Karpas-422 (cell line): ENCODE measurements around the gene NDUFA6. TPM values are rescaled to one million over a fixed set of nuclear protein-coding genes. Genes with fewer than 3 reads are reported as not detected.

Experiments
- DNase-seq: peaks from one replicate; pipeline ENCODE4 v3.0.0-alpha.2; 2015
- H2AFZ ChIP-seq: fragments of 200-600 bp; sonication (generic); 2 replicates; pipeline ENCODE4 v1.6.1; 2014; ENCODE audit warnings: antibody characterized with exemption, low read length, mixed read lengths
- H3K27ac ChIP-seq: fragments of 200-600 bp; sonication (generic); 2 replicates; pipeline ENCODE4 v1.5.1; 2014; ENCODE audit warnings: mild to moderate bottlenecking, low read length, moderate library complexity
- H3K27me3 ChIP-seq: fragments of 200-600 bp; sonication (generic); 2 replicates; pipeline ENCODE4 v1.6.1; 2014; ENCODE audit warnings: low read length, mixed read lengths
- H3K36me3 ChIP-seq: fragments of 200-600 bp; sonication (generic); 2 replicates; pipeline ENCODE4 v1.6.1; 2014; ENCODE audit warnings: low read length, mixed read lengths; ENCODE audit not compliant: insufficient read depth
- H3K4me1 ChIP-seq: fragments of 200-600 bp; sonication (generic); 2 replicates; pipeline ENCODE4 v1.6.1; 2014; ENCODE audit warnings: mild to moderate bottlenecking, low read length, mixed read lengths
- H3K4me2 ChIP-seq: fragments of 200-600 bp; sonication (generic); 2 replicates; pipeline ENCODE4 v1.6.1; 2014; ENCODE audit warnings: low read length, low read depth, mild to moderate bottlenecking; ENCODE audit not compliant: poor library complexity, severe bottlenecking
- H3K4me3 ChIP-seq: fragments of 200-600 bp; sonication (generic); 2 replicates; pipeline ENCODE4 v1.5.1; 2014; ENCODE audit warnings: mild to moderate bottlenecking, antibody characterized with exemption, low read length, mixed read lengths
- H3K79me2 ChIP-seq: fragments of 200-600 bp; sonication (generic); 2 replicates; pipeline ENCODE4 v1.6.1; 2014; ENCODE audit warnings: mild to moderate bottlenecking, low read length, mixed read lengths
- H3K9ac ChIP-seq: fragments of 200-600 bp; sonication (generic); 2 replicates; pipeline ENCODE4 v1.6.0; 2014; ENCODE audit warnings: low read length
- H3K9me2 ChIP-seq: fragments of 200-600 bp; sonication (generic), shearing (Covaris generic); replicated peaks from 2 replicates; pipeline ENCODE4 v1.6.0; 2014; ENCODE audit warnings: mild to moderate bottlenecking, low read length, moderate library complexity; ENCODE audit not compliant: insufficient read depth
- H3K9me3 ChIP-seq: fragments of 300-700, 200-600 bp; sonication (generic); 2 replicates; pipeline ENCODE4 v1.6.1; 2014; ENCODE audit warnings: low read length, mixed read lengths
- H4K20me1 ChIP-seq: fragments of 200-600 bp; sonication (generic); 2 replicates; pipeline ENCODE4 v1.6.1; 2014; ENCODE audit warnings: mild to moderate bottlenecking, antibody characterized with exemption, low read length, low read depth; ENCODE audit not compliant: insufficient read depth
- small RNA-seq: library from RNA; depleted of rRNA; stranded (forward); fragments of <200 nt; gene quantifications from one replicate; pipeline ENCODE3, GENCODE V24; 2014
- total RNA-seq: library from RNA; depleted of rRNA; stranded (reverse); fragments of >200 nt; shearing (Covaris generic); gene quantifications from 2 replicates; pipeline ENCODE4 v1.2.3, GENCODE V29; 2014; ENCODE audit warnings: low replicate concordance; rRNA removed

Gene NDUFA6
- total RNA-seq, 1 experiment from 2014 or later: 44.7 TPM

- Histone ChIP-seq H3K9me3 (peaks cover 11% of the 10 kb centered on the region), H4K20me1 (no peaks in the 10 kb centered on the region), H3K4me1 (no peaks in the 10 kb centered on the region), H3K79me2 (no peaks in the 10 kb centered on the region), H3K4me2 (no peak overlapping the region), H3K9me2 (no peaks in the 10 kb centered on the region; the same call in 1 of the 2 replicates), H3K36me3 (no peaks in the 10 kb centered on the region; the same call in 1 of the 2 replicates), H2AFZ (no peak overlapping the region), H3K27me3 (no peaks in the 10 kb centered on the region), H3K27ac (no peak overlapping the region), H3K9ac (no peak overlapping the region), H3K4me3 (no peak overlapping the region)
- no peak for DNase-seq
Measured at GRCh38 chr22:42039271-42039670, 51.3 kb downstream of the NDUFA6 start.

Small RNAs within 50 kb of the gene (small RNA-seq; reads per million reads assigned to genes)
- not detected for gene SNORD13P1

Other genes starting within 250 kb of the NDUFA6 start
- gene SHISA8, start 175.7 kb downstream of the NDUFA6 start, total RNA-seq: 3.2 and 6.5 TPM in 2 replicates
- gene TNFRSF13C, start 164.0 kb downstream of the NDUFA6 start, total RNA-seq: 130 and 141 TPM in 2 replicates
- 83.8 and 108 TPM in 2 replicates for gene CENPM, start 143.6 kb downstream of the NDUFA6 start, total RNA-seq
- not detected in 2 replicates for gene SEPTIN3, start 121.3 kb downstream of the NDUFA6 start, total RNA-seq
- gene WBP2NL, start 92.0 kb downstream of the NDUFA6 start, total RNA-seq: 0.19 and 0.43 TPM in 2 replicates
- 19.3 and 26.1 TPM in 2 replicates for gene NAGA, start 20.0 kb downstream of the NDUFA6 start, total RNA-seq
- not detected in 2 replicates for gene PHETA2, start 16.5 kb downstream of the NDUFA6 start, total RNA-seq
- gene SMDT1, start 11.1 kb downstream of the NDUFA6 start, total RNA-seq: 12.6 and 35.9 TPM in 2 replicates
- gene CYP2D6, start 40.0 kb upstream of the NDUFA6 start, total RNA-seq: 2.9 and 7.4 TPM in 2 replicates
- 38.1 and 60.1 TPM in 2 replicates for gene TCF20, start 179.9 kb upstream of the NDUFA6 start, total RNA-seq